ENCODE data around the gene MYCBP2.

MYCBP2 gene

DNA sequence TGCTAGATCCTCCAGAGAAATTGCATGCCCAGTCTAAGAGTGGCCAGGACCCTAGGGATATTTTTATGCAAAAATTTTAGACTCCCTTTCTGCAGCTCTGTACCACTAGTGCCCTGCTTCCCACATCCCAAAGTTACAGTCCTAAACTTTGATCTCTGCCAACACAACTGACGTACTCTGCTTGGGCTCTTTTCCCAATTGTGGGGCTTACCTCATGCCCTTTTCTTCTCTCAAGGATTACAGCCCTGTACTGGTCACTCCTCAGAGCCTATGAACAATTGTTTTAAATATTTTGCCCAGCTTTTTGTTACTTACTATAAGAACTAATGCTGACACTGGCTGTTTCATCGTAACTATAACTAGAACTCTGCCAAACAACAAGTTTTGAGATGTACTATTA is 242.1 kb downstream of the MYCBP2 start:
- DNase-seq, result no peak

GRCh38 chr13:77079902-77080413 is 246.9 kb downstream of the MYCBP2 start:
- DNase-seq, result no peak

DNA sequence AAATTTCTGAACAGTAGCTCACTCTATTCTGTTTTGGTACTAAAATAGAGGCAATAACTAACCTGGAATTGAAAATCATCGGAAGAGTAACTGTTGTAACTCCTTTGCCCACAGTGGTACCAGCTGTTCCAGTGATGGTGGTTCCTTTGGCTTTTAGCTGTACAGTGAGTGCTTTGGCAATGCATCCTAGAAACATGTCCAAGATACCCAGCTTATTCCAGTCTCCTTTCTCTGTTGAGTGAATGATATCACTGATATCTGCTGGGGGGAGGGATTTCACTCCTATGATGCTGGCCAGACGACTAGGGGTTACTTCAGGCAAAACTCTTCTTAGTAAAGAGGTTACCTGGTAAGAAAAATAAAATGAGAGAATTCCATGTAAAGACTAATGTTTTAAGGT is 259.4 kb downstream of the MYCBP2 start:
- DNase-seq, result no peak

DNA sequence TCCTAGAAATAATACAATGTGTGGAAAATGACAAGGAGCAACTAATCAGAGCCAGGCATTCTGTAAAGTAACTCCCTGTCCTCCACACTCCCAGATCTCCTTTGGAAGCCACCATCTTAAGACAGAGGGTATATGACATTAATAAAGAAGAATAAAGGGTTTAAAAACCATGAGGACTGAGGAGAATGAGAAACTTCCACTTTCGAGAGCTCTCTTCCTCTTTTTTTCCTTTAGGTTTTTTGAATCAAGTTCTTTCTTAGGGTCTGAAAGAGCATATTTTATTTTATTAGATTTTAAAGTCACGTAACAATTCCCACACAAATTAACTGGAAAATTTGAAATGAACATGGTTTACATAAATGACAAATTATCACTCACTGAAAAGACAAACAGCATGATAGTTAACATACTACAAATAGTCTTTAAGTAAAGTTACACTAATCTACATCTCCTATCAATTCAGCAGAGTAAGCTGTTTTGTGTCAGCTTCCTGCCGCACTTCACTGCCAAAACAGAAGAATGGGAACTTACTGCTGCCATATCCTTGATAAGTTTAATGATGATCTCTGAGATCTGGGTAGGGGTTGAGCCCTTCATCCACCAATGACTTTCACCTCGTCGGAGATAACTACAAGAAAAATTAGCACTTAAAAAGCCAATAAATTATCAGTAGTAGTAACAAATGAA is 261.3 kb downstream of the MYCBP2 start:
- no peak for DNase-seq

DNA sequence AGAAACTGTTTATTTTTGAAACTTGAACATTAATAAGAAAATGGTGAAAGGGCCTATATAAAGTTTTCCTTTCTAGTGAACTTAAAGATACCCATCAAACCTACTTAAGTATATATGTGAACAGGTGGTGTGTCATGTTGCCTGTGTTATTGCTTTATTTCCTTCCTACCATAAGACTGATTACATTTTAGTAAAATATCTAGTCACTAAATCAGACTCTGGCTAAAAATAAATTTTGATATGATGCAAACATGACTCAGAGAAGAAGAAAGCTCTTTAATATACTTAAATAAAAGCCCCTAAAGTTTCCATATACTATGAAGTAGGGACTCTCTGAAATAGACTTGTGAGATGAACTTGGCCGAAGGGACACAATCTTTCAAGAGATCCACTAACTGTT is 264.8 kb downstream of the MYCBP2 start:
- no peak for DNase-seq

GRCh38 chr13:77061362-77061761 is 265.5 kb downstream of the MYCBP2 start:
- no peak for DNase-seq

GRCh38 chr13:77056886-77057285 is 270.0 kb downstream of the MYCBP2 start:
- no peak for DNase-seq

DNA sequence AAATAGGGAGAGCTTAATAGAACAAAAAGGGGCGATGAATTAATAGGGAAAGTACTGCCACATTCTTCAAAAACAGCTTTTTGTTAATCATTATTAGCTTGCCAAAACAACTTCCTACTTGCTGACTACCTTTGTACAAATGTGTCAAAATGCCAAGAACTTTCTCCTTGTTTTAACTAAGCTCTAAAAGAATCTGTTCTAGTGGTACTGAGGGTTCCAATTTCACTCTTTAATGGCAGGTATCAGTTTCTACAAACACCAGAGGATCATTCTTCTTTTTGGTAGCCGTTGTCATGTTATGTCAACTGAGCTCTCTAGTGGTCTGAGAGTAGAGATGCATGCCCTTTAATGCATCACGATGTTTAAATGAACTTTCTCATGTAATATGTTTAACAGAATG is 270.5 kb downstream of the MYCBP2 start:
- no peak for DNase-seq

DNA sequence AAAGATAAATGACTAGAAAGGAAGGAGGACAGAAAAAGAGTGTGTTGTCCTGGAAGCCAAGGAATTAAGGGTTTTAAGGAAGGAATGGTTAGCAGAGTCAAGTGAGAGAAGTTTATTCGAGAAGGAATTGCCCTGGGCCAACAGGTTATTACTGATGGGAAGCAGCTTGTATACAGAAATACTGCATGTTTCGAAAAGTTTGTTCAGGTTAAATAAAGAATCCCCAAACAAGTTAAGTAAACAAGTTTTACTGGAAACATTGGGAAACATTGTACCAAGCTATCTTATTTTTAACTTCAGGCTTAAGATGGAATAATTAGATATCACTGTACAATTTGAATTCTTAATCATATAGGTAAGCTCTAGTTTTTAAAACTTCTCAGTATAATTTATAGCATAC is 271.7 kb downstream of the MYCBP2 start:
- DNase-seq, result no peak

DNA sequence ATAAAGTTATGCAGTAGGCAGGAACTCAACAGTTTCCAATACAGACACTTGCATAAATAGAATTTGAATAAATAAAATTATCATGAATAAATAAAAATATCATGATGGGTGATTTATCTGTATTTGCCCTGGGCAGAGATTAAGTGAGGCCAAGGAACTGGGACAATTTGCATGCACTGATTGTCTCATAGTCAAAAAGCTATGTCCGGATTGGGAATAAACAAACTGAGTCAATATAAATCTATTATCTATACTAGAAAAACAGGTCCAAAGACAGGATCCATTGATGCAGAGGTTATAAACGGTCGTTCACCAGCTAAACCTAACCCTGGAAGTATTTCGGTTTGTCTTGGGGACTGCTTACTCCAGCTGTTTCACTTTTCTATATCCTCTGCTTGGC is 273.7 kb downstream of the MYCBP2 start:
- DNase-seq, result no peak

DNA sequence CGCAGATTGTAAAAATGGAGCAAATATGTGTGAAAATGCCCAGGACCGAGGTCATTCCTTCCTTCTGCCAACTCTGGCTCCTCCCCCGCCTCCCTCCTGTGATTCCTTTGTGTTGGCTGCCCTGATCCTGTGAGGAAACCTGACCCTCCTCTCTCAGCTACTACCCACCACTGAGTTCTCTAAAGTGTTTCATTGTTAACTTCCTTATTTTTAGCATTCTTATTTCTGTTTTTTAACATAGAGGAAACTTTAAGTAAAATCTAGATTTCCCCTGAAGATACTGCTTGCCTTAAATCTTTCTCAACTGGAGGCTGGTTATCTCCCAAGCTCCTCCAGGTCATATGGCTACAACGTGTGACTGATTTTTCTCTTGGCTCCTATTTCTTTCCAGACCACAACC is 278.2 kb downstream of the MYCBP2 start:
- DNase-seq, result no peak

DNA sequence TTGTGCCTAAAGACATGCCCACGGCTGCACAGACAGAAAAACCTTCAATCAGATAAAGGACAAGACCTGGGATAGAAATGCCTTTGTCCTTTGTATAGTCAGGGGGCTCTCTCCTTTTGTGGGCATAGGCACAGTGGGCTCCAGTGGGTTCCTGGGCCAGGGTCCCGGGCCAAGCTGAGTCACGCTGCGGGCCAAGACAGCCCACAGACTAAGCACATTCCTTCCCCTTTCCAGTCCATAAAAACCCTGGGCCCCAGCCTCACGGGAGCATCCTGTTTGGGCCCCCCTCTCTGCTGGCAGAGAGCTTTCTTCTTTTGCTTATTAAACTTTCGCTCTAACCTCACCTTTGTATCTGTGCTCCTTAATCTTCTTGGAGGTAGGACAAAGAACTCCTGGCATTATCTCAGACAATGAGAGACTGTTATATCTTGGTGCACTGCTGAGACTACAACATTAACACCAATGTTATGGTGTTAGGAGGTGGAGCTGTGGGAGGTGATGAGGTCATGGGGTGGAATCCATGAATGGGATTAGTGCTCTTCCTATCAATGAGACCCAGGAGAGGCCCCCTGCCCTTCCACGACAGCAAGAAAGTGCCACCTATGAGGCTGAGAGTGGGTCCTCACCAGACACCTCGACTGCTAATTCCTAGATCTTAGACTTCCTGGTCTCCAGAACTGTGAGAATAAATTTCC is 279.1 kb downstream of the MYCBP2 start:
- no peak for DNase-seq

DNA sequence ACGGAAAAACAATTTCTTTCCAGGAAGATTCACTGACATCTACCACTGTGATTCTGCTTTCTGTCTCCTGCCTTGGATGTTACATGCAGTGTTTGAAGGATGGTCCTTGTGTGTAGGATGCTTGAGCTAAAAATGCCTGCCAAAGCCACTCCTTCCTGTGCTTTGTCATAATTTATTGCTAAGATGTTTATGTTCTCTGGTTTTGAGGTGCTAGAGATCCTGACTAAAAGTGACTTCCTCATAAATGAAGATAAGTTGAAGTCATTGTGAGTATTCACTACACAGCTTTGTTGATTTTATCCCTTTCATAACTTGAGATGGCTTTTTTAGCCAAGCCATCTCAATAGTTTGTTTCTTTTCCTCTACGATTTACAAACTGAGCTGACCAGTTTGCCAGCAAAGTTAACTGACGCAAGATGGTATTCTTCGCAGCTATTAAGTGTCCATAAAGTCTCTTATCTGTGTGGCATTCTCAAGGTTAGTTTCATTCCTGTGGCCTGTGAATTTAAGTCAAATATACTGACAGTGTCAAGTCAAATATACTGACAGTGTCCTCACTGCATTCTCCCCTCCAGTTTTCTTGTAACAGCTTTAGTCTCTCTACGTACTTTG is 284.2 kb downstream of the MYCBP2 start:
- no peak for DNase-seq

GRCh38 chr13:77040835-77041234 is 286.1 kb downstream of the MYCBP2 start:
- DNase-seq, result no peak

DNA sequence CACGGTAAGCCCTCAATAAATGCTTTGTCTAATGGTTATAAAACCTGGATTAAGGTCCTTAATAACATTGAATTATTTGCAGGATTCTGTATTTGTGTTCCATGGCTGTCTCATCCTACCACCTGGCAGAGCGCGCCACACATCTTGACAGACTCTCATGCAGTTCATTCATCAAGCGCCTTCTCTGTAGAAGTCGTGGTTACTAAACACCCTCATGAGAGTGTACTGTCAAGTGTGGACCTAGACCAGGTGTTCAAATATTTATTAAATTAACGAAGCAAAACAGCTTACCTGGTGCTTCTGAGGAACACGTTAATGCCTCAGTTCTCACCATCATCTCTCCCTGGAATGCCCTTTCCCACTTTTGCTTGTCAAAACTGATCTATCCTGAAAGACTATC is 286.8 kb downstream of the MYCBP2 start:
- DNase-seq, result no peak

GRCh38 chr13:77038907-77039480 is 287.9 kb downstream of the MYCBP2 start:
- DNase-seq, result no peak

DNA sequence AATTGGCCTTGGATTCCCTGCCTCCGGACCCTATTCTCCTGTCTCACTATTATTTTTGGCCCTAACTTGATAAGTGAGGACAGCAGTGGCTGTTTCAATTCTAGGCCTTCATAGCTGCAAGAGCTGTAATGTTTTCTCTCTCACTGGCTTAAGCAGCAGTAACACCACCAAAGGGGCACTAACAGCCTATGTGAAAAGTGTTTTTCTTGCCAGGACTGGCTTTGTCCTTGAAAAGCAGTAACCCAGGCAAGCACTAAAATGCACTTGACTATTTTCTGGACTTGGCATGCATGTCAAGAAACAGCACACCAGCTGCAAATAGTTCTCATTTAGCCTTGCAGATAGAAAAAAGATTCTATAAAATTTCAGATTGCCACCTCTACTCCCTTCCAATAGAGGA is 290.6 kb downstream of the MYCBP2 start:
- no peak for DNase-seq

GRCh38 chr13:77034881-77035280 is 292.0 kb downstream of the MYCBP2 start:
- DNase-seq, result no peak

GRCh38 chr13:77033717-77034302 is 293.1 kb downstream of the MYCBP2 start:
- DNase-seq, result no peak

GRCh38 chr13:77031656-77032243 is 295.1 kb downstream of the MYCBP2 start:
- DNase-seq, result no peak

DNA sequence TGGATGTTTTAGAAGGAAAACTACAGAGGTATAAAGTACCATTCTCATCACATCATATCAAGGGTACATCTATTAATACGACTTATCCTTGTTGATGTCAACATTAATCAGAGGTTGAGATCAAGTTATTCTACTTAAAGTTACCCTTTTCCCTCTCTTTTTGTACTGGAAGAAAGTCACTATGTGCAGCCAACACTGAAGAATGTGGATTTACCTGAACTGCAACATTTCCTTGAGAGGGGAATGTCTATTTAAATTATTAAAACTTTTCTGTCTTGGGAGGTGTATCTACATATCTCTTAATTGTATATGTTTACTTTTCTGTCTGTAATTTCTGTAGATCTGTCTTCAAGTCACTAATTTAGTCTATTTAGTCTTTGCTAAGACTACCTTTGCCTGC is 297.5 kb downstream of the MYCBP2 start:
- DNase-seq, result no peak

GRCh38 chr13:77028202-77028601 is 298.7 kb downstream of the MYCBP2 start:
- no peak for DNase-seq

All from stimulated activated CD8-positive, alpha-beta memory T cell treated with anti-CD3 and anti-CD28 coated beads, Interleukin-4, amount 100 ng/mL, for 48 hours (primary cell).